Measurements from ENCODE around the gene RPS6KC1. TPM values are rescaled to one million over a fixed set of nuclear protein-coding genes. Genes with fewer than 3 reads are reported as not detected.

RPS6KC1 gene
- total and polyA plus RNA-seq, 9 of the 15 experiments (the other 6 are each of a cell fraction or from before 2014, with no cell fraction given), result 4.3 to 34.6 (median 20.9) TPM

DNA sequence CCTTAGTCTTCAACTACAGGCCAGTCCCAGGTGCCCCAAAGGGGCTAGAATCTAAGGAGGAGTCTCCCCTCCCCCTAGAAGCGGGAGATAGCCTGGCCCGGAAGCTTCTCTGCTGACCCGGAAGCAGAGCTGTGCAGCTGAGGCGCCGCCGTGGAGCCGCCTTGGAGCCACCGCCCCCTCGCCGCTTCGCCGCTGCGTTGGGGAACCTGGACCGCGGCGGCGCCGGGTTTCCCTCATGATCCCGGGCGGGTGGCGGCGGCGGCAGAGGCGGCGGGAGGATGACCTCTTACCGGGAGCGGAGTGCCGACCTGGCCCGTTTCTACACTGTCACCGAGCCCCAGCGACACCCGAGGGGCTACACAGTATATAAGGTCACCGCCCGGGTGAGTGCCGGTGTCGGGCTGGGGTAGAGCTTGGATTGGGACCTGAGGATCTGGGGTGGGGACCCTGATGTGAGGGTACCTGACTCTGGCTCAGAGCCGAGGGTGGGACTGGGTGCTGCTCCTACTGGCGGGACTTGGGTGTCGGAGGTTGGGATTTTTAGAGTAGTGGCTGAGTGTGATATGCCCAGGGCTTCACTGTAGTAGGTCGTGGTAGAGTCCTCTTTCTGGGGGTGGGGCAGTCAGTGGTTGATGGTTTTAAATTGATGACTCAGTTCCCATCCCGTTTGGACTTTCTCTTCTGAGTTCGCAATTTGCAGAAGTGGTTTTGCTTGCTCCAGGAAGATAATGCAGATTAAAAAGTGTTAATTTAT is at the start of gene RPS6KC1 (continued):
- peak; percentile 74; the same call in 1 of the 2 replicates for TF ChIP-seq RREB1 (CRISPR knock-in tag; IDR thresholded peaks at IDR 0.05)
- TF ChIP-seq SNIP1 (IDR thresholded peaks at IDR 0.05; ENCODE audit: low read depth), result no peak
- peak; percentile 86 for TF ChIP-seq DIDO1 (tag; IDR thresholded peaks at IDR 0.05; ENCODE audit: low read depth)
- TF ChIP-seq RBM34 (IDR thresholded peaks at IDR 0.05; ENCODE audit: borderline replicate concordance, insufficient read depth, low read length), result no peak
- TF ChIP-seq, protein P1, sequence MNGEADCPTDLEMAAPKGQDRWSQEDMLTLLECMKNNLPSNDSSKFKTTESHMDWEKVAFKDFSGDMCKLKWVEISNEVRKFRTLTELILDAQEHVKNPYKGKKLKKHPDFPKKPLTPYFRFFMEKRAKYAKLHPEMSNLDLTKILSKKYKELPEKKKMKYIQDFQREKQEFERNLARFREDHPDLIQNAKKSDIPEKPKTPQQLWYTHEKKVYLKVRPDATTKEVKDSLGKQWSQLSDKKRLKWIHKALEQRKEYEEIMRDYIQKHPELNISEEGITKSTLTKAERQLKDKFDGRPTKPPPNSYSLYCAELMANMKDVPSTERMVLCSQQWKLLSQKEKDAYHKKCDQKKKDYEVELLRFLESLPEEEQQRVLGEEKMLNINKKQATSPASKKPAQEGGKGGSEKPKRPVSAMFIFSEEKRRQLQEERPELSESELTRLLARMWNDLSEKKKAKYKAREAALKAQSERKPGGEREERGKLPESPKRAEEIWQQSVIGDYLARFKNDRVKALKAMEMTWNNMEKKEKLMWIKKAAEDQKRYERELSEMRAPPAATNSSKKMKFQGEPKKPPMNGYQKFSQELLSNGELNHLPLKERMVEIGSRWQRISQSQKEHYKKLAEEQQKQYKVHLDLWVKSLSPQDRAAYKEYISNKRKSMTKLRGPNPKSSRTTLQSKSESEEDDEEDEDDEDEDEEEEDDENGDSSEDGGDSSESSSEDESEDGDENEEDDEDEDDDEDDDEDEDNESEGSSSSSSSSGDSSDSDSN (IDR thresholded peaks at IDR 0.05; ENCODE audit: borderline replicate concordance in 1 of 2, low read depth in 2 of 2, low read length in 2 of 2), result peak; percentile 50 to 93; a peak in 2 of 4 replicates
- peak; percentile 92 to 96 for TF ChIP-seq SIN3A (IDR thresholded peaks at IDR 0.05; ENCODE audit: borderline replicate concordance in 2 of 2, control insufficient read depth in 1 of 2, low read depth in 2 of 2, low read length in 2 of 2)
- peak; percentile 90 for TF ChIP-seq E2F8 (IDR thresholded peaks at IDR 0.05; ENCODE audit: low read depth, partially characterized antibody)
- peak; percentile 31; the same call in 1 of the 2 replicates for TF ChIP-seq ZKSCAN1 (IDR thresholded peaks at IDR 0.05; ENCODE audit: low read depth, low read length)
- 0 out of 2 replicates have a peak, but pooled peaks have one; percentile 60 for TF ChIP-seq NFXL1 (CRISPR knock-in tag; IDR thresholded peaks at IDR 0.05)
- TF ChIP-seq KDM4B (IDR thresholded peaks at IDR 0.05; ENCODE audit: borderline replicate concordance in 2 of 2, low read depth in 1 of 2), result peak in 1 of 2 experiments; percentile 97; a peak in 2 of 4 replicates
- no peak for TF ChIP-seq ZNF449 (CRISPR knock-in tag; IDR thresholded peaks at IDR 0.05)
- peak; percentile 92 for TF ChIP-seq SMARCA4 (IDR thresholded peaks at IDR 0.05)
- no peak for TF ChIP-seq PRMT5 (CRISPR knock-in tag; IDR thresholded peaks at IDR 0.05)

Data from K562 (cell line).